GM19025 (cell line): ENCODE measurements around the gene GMCL1.
A peak's percentile ranks its signal among the peaks of the same experiment; 100 is the strongest.

Source experiments
- ATAC-seq: cut with Tn5 transposase; IDR thresholded peaks from one replicate; pipeline ENCODE4 v1.9.1; 2021; ENCODE audit warnings: mild to moderate bottlenecking, low read depth, moderate library complexity; ENCODE audit not compliant: unreplicated experiment

The GMCL1 gene, protein sequence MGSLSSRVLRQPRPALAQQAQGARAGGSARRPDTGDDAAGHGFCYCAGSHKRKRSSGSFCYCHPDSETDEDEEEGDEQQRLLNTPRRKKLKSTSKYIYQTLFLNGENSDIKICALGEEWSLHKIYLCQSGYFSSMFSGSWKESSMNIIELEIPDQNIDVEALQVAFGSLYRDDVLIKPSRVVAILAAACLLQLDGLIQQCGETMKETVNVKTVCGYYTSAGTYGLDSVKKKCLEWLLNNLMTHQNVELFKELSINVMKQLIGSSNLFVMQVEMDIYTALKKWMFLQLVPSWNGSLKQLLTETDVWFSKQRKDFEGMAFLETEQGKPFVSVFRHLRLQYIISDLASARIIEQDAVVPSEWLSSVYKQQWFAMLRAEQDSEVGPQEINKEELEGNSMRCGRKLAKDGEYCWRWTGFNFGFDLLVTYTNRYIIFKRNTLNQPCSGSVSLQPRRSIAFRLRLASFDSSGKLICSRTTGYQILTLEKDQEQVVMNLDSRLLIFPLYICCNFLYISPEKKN

DNA sequence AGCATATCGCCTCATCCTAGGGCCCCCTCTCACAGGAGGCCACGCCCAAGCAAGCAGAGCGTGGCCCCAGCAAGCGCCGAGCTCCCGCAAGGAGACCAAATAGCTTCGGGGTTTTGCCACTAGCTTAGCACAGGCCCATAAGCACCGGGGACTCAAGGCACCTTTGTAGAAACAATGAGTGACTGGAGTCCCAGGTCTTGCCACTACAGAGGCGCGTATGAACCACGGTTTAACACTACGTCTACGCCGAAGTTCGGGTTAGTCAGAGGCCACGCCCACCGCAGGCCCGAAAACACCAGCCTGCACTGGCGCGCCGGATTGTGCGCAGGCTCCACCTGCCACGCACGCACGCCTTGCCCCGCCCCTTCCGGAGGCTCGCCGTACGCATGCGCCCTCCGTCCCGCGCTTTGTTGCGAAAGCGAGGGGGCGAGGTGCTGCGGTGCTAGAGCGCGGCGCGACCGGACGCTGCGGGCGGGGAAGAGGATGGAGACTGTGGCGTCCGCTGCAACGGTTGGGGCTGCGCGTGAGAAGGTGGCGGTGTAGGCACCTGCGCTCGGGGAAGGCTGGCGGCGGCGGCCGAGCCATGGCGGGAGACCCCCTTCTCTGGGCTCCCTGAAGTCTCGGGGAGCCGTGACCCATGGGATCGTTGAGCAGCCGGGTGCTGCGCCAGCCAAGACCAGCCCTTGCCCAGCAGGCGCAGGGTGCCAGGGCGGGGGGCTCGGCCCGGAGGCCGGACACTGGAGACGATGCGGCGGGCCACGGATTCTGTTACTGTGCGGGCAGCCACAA is at the start of gene GMCL1:
Gene GMCL1, plus strand, starts transcription at position 405 of the 789 bp plus-strand sequence. Its CDS starts 233 bp downstream, at position 638.
- peak; percentile 91 for ATAC-seq

DNA sequence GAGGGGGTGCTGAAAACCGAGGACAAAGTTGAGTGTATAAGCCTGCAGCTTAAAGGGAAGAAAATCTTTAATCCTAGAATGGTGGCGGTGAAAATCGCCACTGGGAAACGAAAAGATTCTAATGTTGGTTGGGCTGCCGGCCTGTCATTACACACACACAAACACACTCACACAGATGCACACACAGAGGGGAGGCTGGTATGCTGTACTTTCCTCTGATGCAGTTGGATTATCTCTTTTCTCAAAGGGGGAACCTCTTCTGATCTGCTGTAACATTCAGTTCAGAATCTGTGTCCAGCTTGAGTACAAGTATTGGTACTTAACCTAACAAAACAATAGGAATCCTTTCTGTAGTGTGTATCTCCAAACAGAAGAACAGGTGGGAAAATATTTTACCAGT is 48.5 kb upstream of the GMCL1 start:
- ATAC-seq: peak; percentile 5

DNA sequence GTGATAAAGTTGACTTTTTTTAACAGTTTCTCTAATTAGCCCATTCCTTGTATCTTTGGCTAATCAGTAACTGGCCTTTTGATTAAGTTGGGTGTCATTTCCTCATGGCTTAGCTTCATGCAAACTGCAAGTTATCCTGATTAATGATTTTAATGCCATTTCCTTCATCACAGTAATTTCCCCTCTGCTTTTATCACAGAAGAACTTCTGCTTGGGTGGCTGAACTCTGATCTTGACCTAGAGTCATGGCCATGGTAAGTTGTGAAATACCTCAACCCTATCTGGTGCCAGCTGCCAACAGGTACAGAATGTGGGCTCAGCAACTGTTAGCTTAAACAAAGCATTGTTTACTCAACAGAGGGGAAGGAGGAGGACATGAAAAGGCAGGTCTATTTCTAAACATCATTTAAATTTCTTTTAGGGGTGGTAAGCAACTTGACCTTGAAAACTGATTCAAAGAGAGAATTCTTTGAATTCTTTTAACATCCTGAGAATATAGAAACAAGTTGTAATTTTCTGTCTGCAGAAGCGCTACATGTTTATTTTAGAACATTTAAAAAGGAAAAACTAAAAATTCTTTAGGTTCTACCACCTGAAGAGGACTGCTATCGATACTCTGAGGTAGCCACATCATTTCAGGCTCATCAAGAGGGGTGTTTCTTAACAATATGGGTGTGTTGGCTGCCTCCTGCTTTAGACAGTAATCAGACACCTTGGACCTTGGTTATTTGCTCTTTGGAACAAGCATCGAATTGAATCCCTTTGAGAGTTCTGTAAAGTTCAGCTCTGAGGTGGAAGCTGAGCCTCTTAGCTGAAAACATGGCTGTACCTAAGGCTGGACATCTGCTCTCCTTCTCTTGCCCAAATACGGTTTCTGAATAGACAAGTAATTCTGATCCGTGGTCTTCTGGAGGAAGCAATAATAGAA is 47.9 kb upstream of the GMCL1 start:
- ATAC-seq: peak; percentile 83

DNA sequence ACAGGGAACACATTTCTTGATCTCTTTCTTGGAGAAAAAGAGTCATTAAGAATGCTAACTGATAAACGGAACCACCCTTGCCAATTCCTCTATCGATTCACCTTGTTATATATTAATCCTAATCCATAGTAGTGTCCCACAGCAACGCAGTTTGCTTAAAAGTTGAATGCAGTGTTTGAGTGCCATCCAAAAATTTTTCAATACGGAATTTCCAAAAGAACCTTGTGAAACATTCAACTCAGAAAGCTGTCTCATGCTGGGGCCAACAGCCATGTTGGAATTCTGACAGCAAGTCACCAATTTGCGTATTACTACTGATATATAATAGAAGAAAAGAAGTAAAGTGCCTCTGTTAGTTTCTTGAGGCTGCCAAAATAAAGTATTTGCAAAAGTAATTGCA is 45.2 kb upstream of the GMCL1 start:
- ATAC-seq: no peak

DNA sequence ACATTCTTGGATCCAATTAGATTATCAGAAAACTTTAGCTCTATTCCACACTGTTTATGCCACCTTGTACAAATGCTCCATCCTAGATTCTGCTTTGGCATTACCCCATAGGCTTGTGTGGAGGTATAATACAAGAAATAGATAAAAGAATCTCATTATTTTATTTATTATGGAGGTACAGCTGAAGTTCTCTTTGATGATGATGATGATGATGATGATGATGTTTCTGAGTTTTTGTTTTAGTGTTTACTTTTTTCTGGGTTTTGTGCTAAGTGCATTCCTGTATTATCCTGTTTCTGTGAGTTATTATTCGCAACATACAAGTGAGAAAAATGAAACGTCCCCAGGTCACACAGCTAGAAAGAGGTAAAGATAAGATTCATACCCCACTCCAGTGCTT is 44.1 kb upstream of the GMCL1 start:
- ATAC-seq: no peak

DNA sequence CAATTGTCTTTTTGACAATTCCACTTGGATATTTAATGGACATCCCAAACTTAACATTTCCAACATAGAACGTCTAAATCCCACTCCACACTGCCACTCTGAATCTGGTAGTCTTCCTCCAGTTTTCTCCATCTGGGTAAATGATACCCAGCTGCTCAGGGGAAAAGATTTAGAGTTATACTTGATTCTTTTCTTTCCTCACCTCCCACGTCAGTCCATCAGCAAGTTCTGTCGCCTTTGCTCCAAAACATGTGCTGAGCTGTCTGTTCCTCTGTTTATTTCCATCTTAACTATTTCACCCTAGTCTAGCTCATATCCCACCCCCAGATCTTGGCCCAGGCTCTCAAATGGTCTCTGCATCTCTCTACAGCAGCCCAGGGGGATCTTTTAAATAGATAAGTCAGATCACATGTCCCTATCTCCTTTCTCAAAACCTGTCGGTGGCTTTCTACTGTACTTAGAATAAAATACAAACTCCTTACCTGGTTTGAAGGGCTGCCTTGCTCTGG is 43.4 kb upstream of the GMCL1 start:
- no peak for ATAC-seq

DNA sequence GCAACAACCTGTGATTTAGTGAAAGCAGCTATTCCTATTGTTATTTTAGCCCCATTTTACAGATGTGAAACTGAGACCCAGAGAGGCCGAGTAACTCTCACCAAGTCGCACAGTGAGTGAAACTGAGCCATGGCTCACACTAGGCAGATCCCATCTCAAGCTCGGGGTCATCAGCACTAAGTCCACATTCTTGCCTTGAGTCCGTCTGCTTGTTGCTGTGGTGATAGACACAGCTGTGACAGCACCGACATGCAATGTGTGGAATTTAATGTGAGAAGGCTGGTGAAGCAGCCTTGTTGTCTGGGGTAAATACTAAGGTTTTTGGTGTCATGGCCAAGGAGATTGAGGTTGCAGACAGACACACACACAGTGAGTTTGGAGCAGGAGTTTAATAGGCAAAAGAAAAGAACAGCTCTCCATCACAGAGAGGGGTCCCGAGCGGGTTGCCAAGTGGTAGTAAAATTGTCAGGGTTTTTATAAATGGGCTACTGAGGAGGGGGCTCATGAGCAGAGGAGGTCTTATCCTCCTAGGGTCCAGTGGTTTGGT is 40.2 kb upstream of the GMCL1 start:
- peak; percentile 69 for ATAC-seq

DNA sequence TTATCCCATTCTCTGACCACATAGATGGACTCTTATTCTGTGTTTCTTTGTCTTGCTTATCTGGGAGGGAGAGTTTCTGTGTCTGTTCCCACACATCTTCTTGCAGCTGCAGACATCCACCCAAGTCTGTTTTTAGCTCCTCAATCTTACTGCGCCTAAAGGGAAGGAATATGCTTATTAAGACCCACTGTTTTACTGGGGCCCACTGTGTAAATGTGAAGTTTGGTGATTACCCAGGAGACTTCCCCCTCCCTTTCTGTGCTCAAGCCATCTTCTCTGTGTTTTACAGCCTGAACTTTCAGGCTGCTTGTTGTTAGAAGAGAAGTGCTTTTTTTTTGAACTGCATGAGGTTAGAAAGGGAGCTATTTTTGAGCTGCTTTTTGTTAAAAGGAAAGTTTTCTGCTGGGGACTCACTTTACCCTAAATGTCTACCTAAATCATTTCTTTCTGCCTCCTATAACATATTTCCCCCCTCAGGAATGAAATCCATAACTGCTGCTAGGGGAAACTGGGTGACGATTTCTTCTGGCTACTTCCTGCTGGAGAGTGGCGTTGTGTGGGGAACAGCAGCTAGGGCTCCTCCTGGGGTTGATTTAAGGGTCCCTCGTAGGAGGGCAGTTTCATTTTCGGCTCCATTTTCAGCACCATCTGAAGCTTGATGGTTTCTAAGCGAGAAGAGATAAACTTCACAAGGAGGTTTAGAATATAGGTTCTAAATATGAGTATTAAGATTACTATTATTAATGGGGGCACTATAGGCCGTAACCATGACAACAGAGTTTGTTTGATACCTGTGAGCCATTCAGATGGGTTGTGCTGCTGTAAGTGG is 39.5 kb upstream of the GMCL1 start:
- ATAC-seq: no peak

DNA sequence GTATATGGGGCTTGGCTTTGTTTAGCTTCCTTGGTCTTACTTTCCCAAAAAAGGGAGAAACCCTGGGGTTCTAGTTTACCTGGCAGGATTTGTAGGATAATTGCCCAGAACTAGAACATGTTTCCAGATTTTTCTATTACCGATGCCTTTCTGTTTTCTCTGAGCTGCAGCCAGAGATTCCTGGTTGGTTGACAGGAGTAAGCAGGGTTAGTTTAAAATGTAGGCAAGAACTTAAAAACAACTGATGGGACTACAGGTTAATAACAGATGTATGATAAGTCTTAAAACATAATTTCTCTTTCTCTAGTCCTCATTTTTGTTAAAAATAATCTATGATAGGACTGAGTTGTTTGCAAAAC is 38.9 kb upstream of the GMCL1 start:
- no peak for ATAC-seq

DNA sequence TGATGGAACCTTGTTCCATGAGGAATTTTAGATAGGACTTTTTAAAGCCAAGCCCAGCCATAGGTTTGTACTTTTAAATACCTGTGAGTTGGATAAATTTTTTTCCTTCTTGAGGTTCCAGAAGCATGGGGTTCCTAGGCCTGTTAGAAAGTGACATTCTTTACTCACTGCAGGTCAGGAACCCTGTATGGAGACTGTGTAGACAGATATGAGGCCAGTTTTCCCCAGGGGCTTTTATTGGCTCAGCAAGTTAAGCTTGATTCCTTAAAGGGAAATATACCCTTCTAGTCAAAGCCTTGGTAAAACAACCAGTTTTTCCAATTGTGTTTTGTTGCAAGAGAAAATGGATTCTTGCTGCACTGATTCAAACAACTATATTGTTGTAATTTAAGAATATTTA is 38.4 kb upstream of the GMCL1 start:
- ATAC-seq: no peak

DNA sequence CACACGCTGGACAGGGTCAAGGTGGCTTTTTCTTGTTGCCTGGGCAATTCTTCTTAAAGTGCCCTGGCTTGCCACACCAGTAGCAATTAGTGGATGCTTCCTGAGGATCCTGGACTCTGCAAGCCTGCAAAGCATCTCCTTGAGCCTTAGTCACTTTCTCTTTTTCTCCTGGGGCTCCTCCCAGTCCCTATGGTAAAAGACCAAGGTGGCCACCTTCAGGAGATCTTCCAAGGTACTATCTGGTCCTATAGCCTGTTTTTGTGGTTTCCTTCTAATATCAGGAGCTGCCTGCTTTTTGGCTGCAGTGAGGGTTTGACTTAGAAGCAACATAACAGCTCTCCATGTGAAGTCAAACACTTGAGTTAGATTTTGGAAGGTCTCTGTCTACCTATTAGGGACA is 33.3 kb upstream of the GMCL1 start:
- no peak for ATAC-seq

DNA sequence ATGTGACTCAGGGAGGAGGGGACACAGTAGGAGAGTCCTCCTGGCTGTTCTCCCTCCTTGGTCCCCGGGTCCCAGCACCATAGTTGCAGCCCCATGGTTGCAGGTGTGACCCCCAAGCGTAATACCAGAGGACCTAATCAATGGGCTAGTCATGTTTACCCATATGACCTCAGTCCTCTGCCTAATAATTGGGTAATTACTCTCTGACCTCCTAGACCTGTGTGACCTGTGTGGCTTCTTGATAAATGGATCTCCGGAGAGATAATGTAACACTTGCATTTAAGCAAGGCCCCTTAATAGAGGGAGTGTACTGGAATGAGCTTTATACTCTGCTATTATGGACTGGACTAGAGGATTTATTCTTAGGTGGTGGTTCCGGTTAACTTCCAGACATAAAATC is 32.2 kb upstream of the GMCL1 start:
- ATAC-seq: no peak

DNA sequence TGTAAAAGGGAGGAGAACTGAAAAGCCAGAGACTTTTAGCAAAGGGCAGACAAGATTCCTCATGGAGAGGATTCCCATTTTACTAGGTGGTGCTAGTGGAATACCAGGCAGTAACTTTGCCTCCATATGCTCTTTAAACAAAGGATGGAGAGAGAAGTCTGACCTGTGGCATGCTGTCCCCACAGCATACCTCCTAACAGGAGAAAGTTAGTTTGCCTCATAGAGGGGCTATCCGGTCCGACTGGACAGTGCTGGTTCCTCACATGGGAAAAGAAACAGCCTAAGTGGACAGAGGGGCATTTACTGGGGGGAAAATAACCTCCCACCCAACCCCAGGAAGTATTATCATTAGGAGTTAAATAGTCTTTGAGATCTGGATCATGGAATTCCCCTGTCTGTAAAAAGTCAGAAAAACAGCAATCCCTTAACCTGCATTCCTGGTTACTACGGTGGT is 31.6 kb upstream of the GMCL1 start:
- ATAC-seq: no peak

DNA sequence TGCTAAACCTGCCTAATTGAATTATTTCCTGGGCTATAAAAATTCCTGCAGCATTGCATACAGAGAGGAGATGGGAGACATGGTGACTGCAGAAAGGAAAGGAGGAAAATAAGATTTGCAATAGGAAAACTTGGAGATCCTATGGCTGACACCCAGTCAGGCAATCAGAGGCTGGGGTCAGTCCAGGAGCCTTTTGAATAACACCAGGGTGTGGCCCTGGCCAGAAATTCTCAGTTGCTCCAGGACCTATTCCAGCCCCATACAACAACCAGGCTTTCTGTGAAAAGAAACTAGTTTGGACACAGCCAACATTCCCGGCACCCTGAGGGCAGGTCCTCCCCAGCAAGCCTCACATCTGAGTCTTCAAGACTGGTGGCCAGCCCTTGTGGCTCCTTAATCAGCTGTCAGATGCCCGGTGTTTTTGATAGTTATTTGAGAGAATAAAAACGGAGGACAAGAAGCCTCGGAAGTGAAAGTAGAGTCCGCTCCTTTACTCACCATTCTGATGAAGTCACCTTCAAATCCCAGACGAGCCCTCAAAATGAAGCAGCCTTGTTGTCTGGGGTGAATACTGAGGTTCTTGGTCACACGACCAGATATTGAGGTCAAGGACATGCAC is 31.1 kb upstream of the GMCL1 start:
- no peak for ATAC-seq

DNA sequence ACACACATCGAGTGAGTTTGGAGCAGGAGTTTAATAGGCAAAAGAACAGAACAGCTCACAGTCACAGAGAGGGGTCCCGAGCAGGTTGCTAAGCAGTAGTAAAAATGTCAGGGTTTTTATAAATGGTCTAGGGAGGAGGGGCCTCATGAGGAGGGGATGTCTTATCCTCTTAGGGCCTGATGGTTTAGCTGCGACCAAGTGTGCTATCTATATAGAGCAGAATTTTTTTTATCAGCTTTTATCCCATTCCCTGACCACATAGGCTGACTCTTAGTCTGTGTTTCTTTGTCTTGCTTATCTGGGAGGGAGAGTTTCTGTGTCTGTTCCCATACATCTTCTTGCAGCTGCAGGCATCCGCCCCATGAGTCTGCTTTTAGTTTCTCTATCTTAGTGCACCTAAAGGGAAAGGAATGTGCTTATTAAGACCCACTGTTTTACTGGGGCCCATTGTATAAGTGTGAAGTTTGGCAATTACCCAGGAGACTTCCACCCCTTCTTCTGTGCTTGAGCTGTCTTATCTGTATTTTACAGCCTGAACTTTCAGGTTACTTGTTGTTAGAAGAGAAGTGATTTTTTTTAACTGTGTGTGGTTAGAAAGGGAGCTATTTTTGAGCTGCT is 30.4 kb upstream of the GMCL1 start:
- ATAC-seq: peak; percentile 44

DNA sequence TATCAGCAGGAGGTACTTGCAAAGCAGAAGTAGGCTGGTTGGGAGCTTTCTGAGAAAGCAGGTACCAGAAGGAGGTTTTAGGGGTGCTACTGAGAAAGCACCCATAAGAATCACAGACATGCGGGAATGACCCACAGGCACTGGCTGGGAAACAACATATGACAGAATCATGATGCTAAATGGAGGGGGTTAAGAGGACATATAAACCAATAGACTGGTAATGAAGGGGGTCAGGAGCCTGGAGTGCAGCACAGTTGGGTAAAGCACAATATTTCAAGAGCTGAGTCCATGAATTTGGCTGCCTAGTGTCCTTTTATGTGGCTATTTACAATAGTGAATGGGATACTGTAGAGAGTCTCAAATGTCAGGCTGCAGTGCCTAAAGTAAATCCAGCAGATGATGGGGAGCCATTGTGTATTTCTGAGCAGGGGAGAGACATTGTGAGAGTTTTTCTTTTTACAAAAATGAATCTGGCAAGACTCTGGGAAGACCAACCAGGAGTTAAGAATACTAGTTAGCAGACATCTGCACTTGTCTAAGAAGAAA is 27.6 kb upstream of the GMCL1 start:
- ATAC-seq: no peak

DNA sequence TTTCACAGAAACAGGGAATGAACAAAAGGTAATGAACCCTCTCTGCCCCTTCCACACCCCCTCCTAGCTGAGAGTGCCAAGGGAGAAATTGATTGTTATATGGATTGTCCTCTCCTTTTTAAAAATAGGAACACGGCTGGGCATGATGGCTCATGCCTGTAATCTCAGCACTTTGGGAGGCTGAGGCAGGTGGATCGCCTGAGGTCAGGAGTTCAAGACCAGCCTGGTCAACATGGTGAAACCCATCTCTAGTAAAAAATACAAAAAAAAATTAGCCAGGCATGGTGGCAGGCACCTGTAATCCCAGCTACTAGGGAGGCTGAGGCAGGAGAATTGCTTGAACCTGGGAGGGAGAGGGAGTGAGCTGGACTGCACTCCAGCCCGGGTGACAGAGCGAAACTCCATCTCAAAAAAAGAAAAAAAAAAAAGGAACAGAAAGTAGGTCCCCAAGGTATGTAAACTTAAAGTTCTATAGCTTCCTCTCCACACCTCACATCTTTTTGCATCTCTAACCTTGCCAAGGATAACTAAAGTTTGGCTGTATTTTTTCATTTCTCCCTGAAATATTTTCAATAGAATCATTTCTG is 26.6 kb upstream of the GMCL1 start:
- peak; percentile 53 for ATAC-seq

DNA sequence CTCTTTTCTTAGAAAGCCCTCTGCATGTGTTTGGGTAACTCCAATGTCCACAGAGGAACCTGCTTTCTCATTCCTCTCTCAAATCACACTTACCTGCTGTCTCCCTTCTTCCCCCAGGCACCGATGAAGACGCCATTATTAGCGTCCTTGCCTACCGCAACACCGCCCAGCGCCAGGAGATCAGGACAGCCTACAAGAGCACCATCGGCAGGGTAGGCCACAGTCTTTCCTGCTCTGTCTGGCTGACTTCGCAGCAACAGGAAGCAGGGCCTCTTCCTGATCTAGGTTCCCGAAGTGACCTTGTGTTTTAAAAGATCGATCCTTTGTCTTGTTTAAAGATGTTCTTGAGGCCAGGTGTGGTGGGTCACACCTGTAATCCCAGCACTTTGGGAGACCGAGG is 25.0 kb upstream of the GMCL1 start:
- no peak for ATAC-seq
